HepG2 (cell line): ENCODE results near the gene DALRD3. TPM values are rescaled to one million over a fixed set of nuclear protein-coding genes. Genes with fewer than 3 reads are reported as not detected.

Experiments used
- AHR ChIP-seq: IDR thresholded peaks from 2 replicates; pipeline ENCODE4 v1.6.1; 2018; ENCODE audit warnings: missing genetic modification reagents, missing compliant biosample characterization
- ARHGAP35 ChIP-seq: sonication (generic); formaldehyde crosslinking; IDR thresholded peaks from 2 replicates; pipeline ENCODE4 v1.9.0; 2022; ENCODE audit warnings: mild to moderate bottlenecking, inconsistent platforms, moderate library complexity, missing genetic modification reagents, borderline replicate concordance
- BRD4 ChIP-seq: sonication (generic); formaldehyde crosslinking; IDR thresholded peaks from 2 replicates; pipeline ENCODE4 v1.4.0; 2020; ENCODE audit warnings: missing genetic modification reagents
- EHMT2 ChIP-seq: fragments of 200-600 bp; sonication (generic); IDR thresholded peaks from 2 replicates; pipeline ENCODE4 v1.7.0; 2017; ENCODE audit warnings: antibody characterized with exemption, low read depth, low read length, borderline replicate concordance
- ELF4 ChIP-seq: sonication (generic); formaldehyde crosslinking; IDR thresholded peaks from 2 replicates; pipeline ENCODE4 v1.5.0; 2020; ENCODE audit warnings: missing genetic modification reagents, mild to moderate bottlenecking, moderate library complexity, borderline replicate concordance
- HNF1A ChIP-seq, 2 experiments: sonication (generic) in 1 of 2; formaldehyde crosslinking in 1 of 2; IDR thresholded peaks; 2 replicates each; pipeline versions ENCODE4 v1.4.0 to v1.6.1; 2016 to 2020; ENCODE audit warnings: borderline replicate concordance in 1 of 2, low read depth in 1 of 2, mild to moderate bottlenecking in 1 of 2, missing genetic modification reagents in 1 of 2
- MEIS2 ChIP-seq: sonication (generic); formaldehyde crosslinking; IDR thresholded peaks from 2 replicates; pipeline ENCODE4 v1.9.0; 2021; ENCODE audit warnings: mild to moderate bottlenecking, missing genetic modification reagents
- MIER2 ChIP-seq: IDR thresholded peaks from 2 replicates; pipeline ENCODE4 v1.6.1; 2016; ENCODE audit warnings: missing biosample characterization, missing genetic modification reagents
- PREB ChIP-seq: sonication (generic); formaldehyde crosslinking; IDR thresholded peaks from 2 replicates; pipeline ENCODE4 v1.4.0; 2020; ENCODE audit warnings: missing genetic modification reagents
- STAT5B ChIP-seq: sonication (generic); formaldehyde crosslinking; IDR thresholded peaks from 2 replicates; pipeline ENCODE4 v1.4.0; 2020; ENCODE audit warnings: missing genetic modification reagents
- ZBTB42 ChIP-seq: sonication (generic); formaldehyde crosslinking; IDR thresholded peaks from 2 replicates; pipeline ENCODE4 v1.5.0; 2020; ENCODE audit warnings: mild to moderate bottlenecking, missing genetic modification reagents
- ZNF230 ChIP-seq: sonication (generic); formaldehyde crosslinking; IDR thresholded peaks from 2 replicates; pipeline ENCODE4 v1.4.0; 2020; ENCODE audit warnings: mild to moderate bottlenecking, missing genetic modification reagents
- ZNF232 ChIP-seq: sonication (generic); formaldehyde crosslinking; IDR thresholded peaks from 2 replicates; pipeline ENCODE4 v1.4.0; 2020; ENCODE audit warnings: missing genetic modification reagents, borderline replicate concordance
- ZNF260 ChIP-seq: sonication (generic); formaldehyde crosslinking; IDR thresholded peaks from 2 replicates; pipeline ENCODE4 v1.4.0; 2020; ENCODE audit warnings: missing genetic modification reagents, low read depth, mild to moderate bottlenecking, borderline replicate concordance
- ZNF333 ChIP-seq: sonication (generic); formaldehyde crosslinking; IDR thresholded peaks from 2 replicates; pipeline ENCODE4 v1.4.0; 2020; ENCODE audit warnings: mild to moderate bottlenecking, missing genetic modification reagents, borderline replicate concordance
- ZNF468 ChIP-seq: sonication (generic); formaldehyde crosslinking; IDR thresholded peaks from 2 replicates; pipeline ENCODE4 v1.8.0; 2022; ENCODE audit warnings: mild to moderate bottlenecking, moderate library complexity, missing genetic modification reagents
- ZNF552 ChIP-seq: sonication (generic); formaldehyde crosslinking; IDR thresholded peaks from 2 replicates; pipeline ENCODE4 v1.9.0; 2022; ENCODE audit warnings: missing genetic modification reagents, mild to moderate bottlenecking, borderline replicate concordance
- ZNF670 ChIP-seq: sonication (generic); formaldehyde crosslinking; IDR thresholded peaks from 2 replicates; pipeline ENCODE4 v1.8.0; 2022; ENCODE audit warnings: mild to moderate bottlenecking, missing genetic modification reagents, borderline replicate concordance
- ZNF720 ChIP-seq: sonication (generic); formaldehyde crosslinking; IDR thresholded peaks from 2 replicates; pipeline ENCODE4 v1.4.0; 2020; ENCODE audit warnings: missing genetic modification reagents
- ZNF792 ChIP-seq: IDR thresholded peaks from 2 replicates; pipeline ENCODE4 v1.6.1; 2016
- ZSCAN22 ChIP-seq: sonication (generic); formaldehyde crosslinking; IDR thresholded peaks from 2 replicates; pipeline ENCODE4 v1.4.0; 2020; ENCODE audit warnings: mild to moderate bottlenecking, missing genetic modification reagents
- ZSCAN29 ChIP-seq: sonication (generic); formaldehyde crosslinking; conservative IDR thresholded peaks from 2 replicates; pipeline ENCODE4 v1.4.0; 2020; ENCODE audit warnings: mild to moderate bottlenecking, missing genetic modification reagents
- polyA plus RNA-seq, 8 experiments: library from polyadenylated mRNA; depleted of rRNA in 3 of 8; stranded (reverse) in 7 of 8; unstranded in 1 of 8; fragments of >200 nt; fragmentation: Illumina TruSeq in 4 of 8; extraction: Trizol in 4 of 8; gene quantifications; 2 replicates each; pipeline versions ENCODE4 v1.2.1 to v1.2.3, GENCODE V29; 2011 to 2016; ENCODE audit warnings: low read depth in 4 of 8, missing spikeins in 1 of 8, mixed read lengths in 1 of 8; ENCODE audit not compliant: insufficient read depth in 1 of 8
- total RNA-seq, 5 experiments: library from RNA; depleted of rRNA; stranded (reverse); fragments of >200 nt; fragmentation: Illumina TruSeq; extraction: Trizol; gene quantifications; 2 replicates each; pipeline ENCODE4 v1.2.3, GENCODE V29; 2016; ENCODE audit warnings: low read depth in 1 of 5
- TF ChIP-seq, protein P1 (sequence below): sonication (generic); formaldehyde crosslinking; IDR thresholded peaks from 2 replicates; pipeline ENCODE4 v1.4.0; 2020; ENCODE audit warnings: missing genetic modification reagents

DALRD3 gene
- total and polyA plus RNA-seq, 2 of the 13 experiments (the other 11 are each of a cell fraction or from before 2014, with no cell fraction given): 19.9 to 36.5 TPM

GRCh38 chr3:49021813-49022687 lies 3.7 kb upstream of the DALRD3 start, which contains the start of gene NDUFAF3 (continued):
- TF ChIP-seq HNF1A (IDR thresholded peaks at IDR 0.05; ENCODE audit: low read depth) (no peak), HNF1A (CRISPR knock-in tag; IDR thresholded peaks at IDR 0.05; ENCODE audit: borderline replicate concordance) (0 out of 2 replicates have a peak, but pooled peaks have one; percentile 44), ZNF232 (CRISPR knock-in tag) (peak; percentile 45; the same call in 1 of the 2 replicates), EHMT2 (no peak), ZNF260 (CRISPR knock-in tag) (no peak), ZNF333 (CRISPR knock-in tag) (peak; percentile 89; the same call in 1 of the 2 replicates), MEIS2 (CRISPR knock-in tag) (peak; percentile 72; the same call in 1 of the 2 replicates), ELF4 (CRISPR knock-in tag) (no peak; the same call in 1 of the 2 replicates), ZNF720 (CRISPR knock-in tag) (no peak), ZNF552 (CRISPR knock-in tag) (peak; percentile 54), MIER2 (CRISPR knock-in tag) (no peak), ZNF468 (CRISPR knock-in tag) (no peak), ZBTB42 (CRISPR knock-in tag) (no peak), PREB (CRISPR knock-in tag) (no peak), ZNF670 (CRISPR knock-in tag) (0 out of 2 replicates have a peak, but pooled peaks have one; percentile 84), ARHGAP35 (no peak; the same call in none of the 2 replicates), STAT5B (CRISPR knock-in tag) (no peak; the same call in 1 of the 2 replicates), ZSCAN22 (no peak), ZSCAN29 (CRISPR knock-in tag) (no peak), ZNF792 (CRISPR knock-in tag) (no peak; the same call in 1 of the 2 replicates), AHR (0 out of 2 replicates have a peak, but pooled peaks have one; percentile 30), ZNF230 (CRISPR knock-in tag) (0 out of 2 replicates have a peak, but pooled peaks have one; percentile 27), BRD4 (CRISPR knock-in tag) (peak; percentile 91)
- TF ChIP-seq, protein P1, sequence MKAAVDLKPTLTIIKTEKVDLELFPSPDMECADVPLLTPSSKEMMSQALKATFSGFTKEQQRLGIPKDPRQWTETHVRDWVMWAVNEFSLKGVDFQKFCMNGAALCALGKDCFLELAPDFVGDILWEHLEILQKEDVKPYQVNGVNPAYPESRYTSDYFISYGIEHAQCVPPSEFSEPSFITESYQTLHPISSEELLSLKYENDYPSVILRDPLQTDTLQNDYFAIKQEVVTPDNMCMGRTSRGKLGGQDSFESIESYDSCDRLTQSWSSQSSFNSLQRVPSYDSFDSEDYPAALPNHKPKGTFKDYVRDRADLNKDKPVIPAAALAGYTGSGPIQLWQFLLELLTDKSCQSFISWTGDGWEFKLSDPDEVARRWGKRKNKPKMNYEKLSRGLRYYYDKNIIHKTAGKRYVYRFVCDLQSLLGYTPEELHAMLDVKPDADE (CRISPR knock-in tag): peak; percentile 81; the same call in 1 of the 2 replicates
